AG09309 (cell line): ENCODE measurements around the gene UMAD1.

Experiments used
- DNase-seq: peaks from one replicate; pipeline ENCODE4 v3.0.0-alpha.2; 2010; ENCODE audit warnings: low read depth
- H3K4me3 ChIP-seq: 2 replicates; pipeline ENCODE4 v1.5.1; 2011; ENCODE audit warnings: mild to moderate bottlenecking, low read depth, low read length, moderate library complexity; ENCODE audit not compliant: control insufficient read depth
- TF ChIP-seq, protein P1 (sequence below): IDR thresholded peaks from 2 replicates; pipeline ENCODE4 v1.5.1; 2011; ENCODE audit warnings: mild to moderate bottlenecking, low read depth, low read length, inconsistent platforms; ENCODE audit not compliant: insufficient read depth, control insufficient read depth; ENCODE audit errors: missing control alignments

The UMAD1 gene

GRCh38 chr7:7686811-7687508 is 46.4 kb downstream of the UMAD1 start:
- H3K4me3 ChIP-seq: no peak overlapping the region
- DNase-seq: no peak
- TF ChIP-seq, protein P1, sequence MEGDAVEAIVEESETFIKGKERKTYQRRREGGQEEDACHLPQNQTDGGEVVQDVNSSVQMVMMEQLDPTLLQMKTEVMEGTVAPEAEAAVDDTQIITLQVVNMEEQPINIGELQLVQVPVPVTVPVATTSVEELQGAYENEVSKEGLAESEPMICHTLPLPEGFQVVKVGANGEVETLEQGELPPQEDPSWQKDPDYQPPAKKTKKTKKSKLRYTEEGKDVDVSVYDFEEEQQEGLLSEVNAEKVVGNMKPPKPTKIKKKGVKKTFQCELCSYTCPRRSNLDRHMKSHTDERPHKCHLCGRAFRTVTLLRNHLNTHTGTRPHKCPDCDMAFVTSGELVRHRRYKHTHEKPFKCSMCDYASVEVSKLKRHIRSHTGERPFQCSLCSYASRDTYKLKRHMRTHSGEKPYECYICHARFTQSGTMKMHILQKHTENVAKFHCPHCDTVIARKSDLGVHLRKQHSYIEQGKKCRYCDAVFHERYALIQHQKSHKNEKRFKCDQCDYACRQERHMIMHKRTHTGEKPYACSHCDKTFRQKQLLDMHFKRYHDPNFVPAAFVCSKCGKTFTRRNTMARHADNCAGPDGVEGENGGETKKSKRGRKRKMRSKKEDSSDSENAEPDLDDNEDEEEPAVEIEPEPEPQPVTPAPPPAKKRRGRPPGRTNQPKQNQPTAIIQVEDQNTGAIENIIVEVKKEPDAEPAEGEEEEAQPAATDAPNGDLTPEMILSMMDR: no peak

DNA sequence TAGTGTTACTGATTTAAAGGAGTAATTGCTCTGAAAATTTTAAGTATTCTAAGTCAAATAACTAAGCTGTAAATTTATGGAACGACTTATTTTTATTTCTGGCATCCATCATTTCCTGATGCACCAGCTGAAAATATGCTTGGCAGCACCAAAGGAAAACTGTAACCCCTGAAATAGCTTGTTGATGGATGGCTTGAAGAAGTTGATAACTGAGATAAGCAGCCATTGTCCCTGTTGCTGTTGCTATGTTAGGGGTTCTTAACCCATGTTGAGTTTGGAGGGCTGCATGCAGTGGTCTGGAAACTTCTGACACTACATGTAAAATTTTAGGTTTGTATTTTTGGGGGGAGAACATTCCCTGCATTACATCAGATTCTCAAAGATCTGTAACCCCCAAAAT is 47.2 kb downstream of the UMAD1 start:
- TF ChIP-seq, protein P1: no peak
- no peak overlapping the region for H3K4me3 ChIP-seq
- DNase-seq: no peak

DNA sequence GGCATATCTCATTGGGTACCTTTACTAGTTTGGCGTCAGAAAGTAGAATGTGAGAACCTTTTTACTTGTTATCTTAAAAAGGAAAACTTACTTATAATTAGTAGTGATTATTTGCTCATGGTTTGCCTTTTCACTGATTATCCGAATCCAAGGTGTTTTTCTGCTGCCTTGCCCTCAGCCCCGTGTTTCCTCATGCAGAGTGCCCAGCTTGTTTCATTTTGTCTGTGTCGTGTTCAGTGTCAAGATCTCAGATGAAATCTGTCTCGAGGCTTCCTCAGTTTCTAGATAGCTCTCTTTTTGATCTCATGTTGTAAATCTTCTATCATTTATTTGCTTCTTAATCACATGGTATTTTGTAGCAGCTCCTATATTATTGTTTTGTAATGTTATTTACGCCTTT is 47.8 kb downstream of the UMAD1 start:
- DNase-seq: no peak
- H3K4me3 ChIP-seq: no peak overlapping the region
- TF ChIP-seq, protein P1: no peak

DNA sequence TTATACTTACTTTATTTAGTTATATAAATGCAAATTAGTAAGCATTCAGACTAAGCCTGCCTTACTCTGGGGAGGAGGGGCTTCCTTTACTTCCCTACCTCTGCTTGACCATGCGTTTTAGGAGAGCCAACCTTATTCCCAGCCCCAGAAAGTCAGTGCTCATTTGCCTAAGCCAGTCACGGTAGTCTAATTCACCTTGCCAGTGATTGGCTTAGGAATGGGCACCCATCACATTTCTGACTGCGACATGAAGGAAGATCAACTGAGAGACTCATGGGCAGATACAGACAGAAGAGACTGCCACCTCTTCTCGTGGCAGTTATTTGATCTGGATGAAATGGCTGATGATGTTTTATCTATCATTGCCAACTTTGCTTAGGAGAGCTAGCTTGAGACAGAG is 48.4 kb downstream of the UMAD1 start:
- H3K4me3 ChIP-seq: no peak overlapping the region
- DNase-seq: no peak
- TF ChIP-seq, protein P1: no peak

GRCh38 chr7:7693881-7694280 is 53.3 kb downstream of the UMAD1 start:
- peak; percentile 16 for DNase-seq
- no peak overlapping the region for H3K4me3 ChIP-seq
- TF ChIP-seq, protein P1: no peak

GRCh38 chr7:7694542-7694941 is 54.0 kb downstream of the UMAD1 start:
- DNase-seq: no peak
- no peak overlapping the region for H3K4me3 ChIP-seq
- TF ChIP-seq, protein P1: no peak

GRCh38 chr7:7695111-7695817 is 54.7 kb downstream of the UMAD1 start:
- no peak overlapping the region for H3K4me3 ChIP-seq
- DNase-seq: no peak
- TF ChIP-seq, protein P1: no peak
